Memory B cell (primary cell): Measurements from ENCODE around the gene ACTL8.

Experiments
- ATAC-seq: fragments of 150-1000 bp; cut with Tn5 transposase; 2 replicates; pipeline ENCODE4 v1.10.0; 2021; ENCODE audit warnings: low read depth, mild to moderate bottlenecking, moderate library complexity
- DNase-seq, 2 donors: peaks; one replicate each; pipeline ENCODE4 v3.0.0; 2022; ENCODE audit warnings: low spot score in 2 of 2
- H3K27ac Mint-ChIP-seq: one replicate; pipeline ENCODE4 v1.8.0; 2022; ENCODE audit warnings: mild to moderate bottlenecking, moderate library complexity, mixed read lengths
- H3K27me3 Mint-ChIP-seq: one replicate; pipeline ENCODE4 v1.8.0; 2022; ENCODE audit warnings: mixed read lengths
- H3K36me3 Mint-ChIP-seq: one replicate; pipeline ENCODE4 v1.8.0; 2022; ENCODE audit warnings: mild to moderate bottlenecking, mixed read lengths
- H3K4me1 Mint-ChIP-seq: one replicate; pipeline ENCODE4 v1.8.0; 2022; ENCODE audit warnings: mixed read lengths
- H3K4me3 Mint-ChIP-seq: one replicate; pipeline ENCODE4 v1.8.0; 2022; ENCODE audit warnings: mild to moderate bottlenecking, moderate library complexity, mixed read lengths
- H3K9me3 Mint-ChIP-seq: one replicate; pipeline ENCODE4 v1.8.0; 2022; ENCODE audit warnings: mixed read lengths

The ACTL8 gene

DNA sequence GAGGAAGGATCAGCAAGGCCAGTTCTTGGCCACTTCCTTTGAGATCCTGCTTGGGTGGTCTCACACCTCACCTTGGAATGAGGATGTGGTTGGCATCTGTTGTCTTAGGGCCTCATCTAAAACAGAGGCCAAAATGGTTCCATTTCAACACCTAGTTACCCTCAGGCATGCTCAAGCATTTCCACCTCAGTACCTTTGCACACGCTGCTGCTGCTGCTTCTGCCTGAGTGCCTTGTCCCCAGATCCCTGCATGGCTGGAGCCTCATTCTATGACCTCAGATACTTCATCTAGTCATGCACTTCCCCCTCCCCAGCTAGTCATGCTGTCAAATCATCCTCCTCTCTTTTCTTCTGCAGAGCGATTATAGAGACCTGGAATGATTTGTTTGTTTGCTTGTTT lies 86.8 kb downstream of the ACTL8 start:
- H3K9me3 Mint-ChIP-seq = no peaks in the 10 kb centered on the region
- no peaks in the 10 kb centered on the region for H3K36me3 Mint-ChIP-seq
- no peaks in the 10 kb centered on the region for H3K4me1 Mint-ChIP-seq
- peaks cover 21% of the 10 kb centered on the region for H3K27me3 Mint-ChIP-seq
- H3K4me3 Mint-ChIP-seq = no peak overlapping the region
- ATAC-seq (no peak), DNase-seq (no peak)
- no peak overlapping the region for H3K27ac Mint-ChIP-seq

DNA sequence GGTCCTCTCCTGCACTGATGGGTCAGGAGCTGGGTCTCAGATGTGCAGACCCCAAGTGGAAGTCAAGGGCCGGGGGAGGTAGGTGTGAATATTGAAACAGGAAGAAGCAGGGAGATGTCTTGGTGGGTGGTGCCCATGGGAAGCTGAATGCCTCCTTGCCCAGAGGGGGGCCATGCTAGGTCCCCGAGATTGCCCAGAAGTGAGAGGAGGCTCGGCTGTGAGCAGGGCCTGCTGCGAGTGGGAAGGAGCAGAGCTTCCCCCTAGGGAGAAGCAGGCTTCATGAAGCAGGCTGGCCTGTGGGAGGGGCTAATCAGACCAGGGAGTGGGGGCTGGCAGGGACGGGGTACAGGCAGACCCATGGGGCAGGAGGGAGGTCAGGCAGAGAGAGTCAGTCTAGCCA lies 87.6 kb downstream of the ACTL8 start:
- Mint-ChIP-seq H3K4me1 (no peaks in the 10 kb centered on the region), H3K36me3 (no peaks in the 10 kb centered on the region), H3K27ac (no peak overlapping the region), H3K27me3 (peaks cover 21% of the 10 kb centered on the region), H3K4me3 (no peak overlapping the region), H3K9me3 (peaks cover under 1% of the 10 kb centered on the region)
- no peak for DNase-seq
- ATAC-seq = no peak

DNA sequence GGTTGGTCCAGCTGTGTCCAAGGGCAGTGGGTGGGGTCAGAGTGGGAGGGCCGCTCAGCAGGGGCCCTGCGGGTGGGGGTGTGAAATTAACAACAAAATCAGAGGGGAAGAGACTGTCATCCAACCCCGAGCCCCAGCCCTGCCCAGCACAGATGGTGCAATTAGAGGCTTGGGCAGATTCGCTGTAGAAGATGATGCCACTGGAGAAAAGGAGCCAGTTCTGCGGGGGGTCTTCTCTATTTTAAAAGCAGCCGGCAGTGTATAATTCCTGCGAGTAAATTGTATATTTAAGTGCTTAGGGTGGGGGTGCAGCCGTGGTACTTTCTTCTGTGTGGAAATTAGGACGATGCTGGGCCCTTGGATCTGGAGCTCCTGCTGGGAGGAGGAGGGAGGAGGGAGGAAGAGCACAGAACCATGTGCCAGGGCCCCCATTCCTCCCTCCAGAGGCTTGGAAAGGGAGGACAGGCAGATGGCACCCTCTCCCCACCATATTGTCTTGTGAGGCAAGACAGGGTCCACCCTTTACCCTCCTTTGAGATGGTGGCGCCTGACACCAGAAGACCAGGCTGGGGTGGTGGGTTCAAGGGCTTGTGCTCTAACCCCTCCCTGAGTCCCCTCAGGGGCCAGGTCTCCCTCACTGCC lies 89.2 kb downstream of the ACTL8 start:
- Mint-ChIP-seq H3K27ac (no peak overlapping the region), H3K9me3 (peaks cover 3% of the 10 kb centered on the region), H3K36me3 (no peaks in the 10 kb centered on the region), H3K27me3 (peaks cover 23% of the 10 kb centered on the region), H3K4me1 (no peaks in the 10 kb centered on the region), H3K4me3 (no peak overlapping the region)
- ATAC-seq (no peak), DNase-seq (no peak)

DNA sequence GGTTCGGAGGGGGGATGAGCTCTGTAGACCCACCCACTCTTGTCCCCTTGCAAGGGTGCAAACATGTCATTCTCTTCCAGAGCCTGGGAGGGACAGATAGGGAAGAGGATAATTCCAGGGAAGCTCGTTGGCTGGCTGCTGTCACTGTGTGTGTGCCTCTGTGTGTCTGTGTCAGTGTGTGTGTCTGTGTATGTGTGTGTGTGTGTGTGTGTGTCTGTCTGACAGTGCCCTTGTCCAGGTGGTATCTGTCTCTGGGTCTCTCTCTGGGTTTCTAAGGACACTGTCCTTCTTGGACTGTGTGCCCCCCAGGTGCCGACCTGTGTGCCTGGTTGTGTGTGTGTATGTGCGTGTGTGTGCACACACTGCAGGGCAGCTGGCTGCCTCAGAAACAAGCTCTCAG lies 90.5 kb downstream of the ACTL8 start:
- H3K27ac Mint-ChIP-seq = no peak overlapping the region
- no peaks in the 10 kb centered on the region for H3K4me1 Mint-ChIP-seq

DNA sequence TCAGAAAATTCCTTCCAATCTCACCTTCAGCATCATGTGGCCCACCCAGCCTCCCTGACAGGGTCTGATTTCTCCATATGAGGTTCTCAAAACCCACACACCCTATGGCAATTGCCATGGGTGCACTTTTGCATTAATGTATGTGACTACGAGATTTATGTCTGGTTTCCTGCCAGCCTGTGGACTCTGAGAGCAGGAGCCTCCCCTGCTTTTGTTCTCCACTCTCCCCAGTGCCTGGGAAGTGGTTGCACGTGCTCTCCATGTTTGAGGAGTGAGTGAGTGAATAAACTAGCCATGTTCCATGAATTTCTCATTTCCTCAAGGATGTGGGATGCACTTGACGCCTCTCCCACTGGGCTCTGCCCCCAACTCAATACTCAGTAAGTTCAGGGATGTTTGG lies 91.2 kb downstream of the ACTL8 start:
- Mint-ChIP-seq H3K4me3 (no peak overlapping the region), H3K4me1 (no peaks in the 10 kb centered on the region), H3K27ac (no peak overlapping the region), H3K27me3 (peaks cover 23% of the 10 kb centered on the region), H3K9me3 (peaks cover 3% of the 10 kb centered on the region), H3K36me3 (peaks cover 2% of the 10 kb centered on the region)
- DNase-seq (no peak), ATAC-seq (no peak)

More for the DNA sequence above, 90.5 kb downstream of the ACTL8 start:
- H3K27me3 Mint-ChIP-seq = peaks cover 25% of the 10 kb centered on the region
- DNase-seq (no peak), ATAC-seq (no peak)
- H3K4me3 Mint-ChIP-seq = no peak overlapping the region
- H3K36me3 Mint-ChIP-seq = peaks cover 2% of the 10 kb centered on the region
- H3K9me3 Mint-ChIP-seq = peaks cover 3% of the 10 kb centered on the region

DNA sequence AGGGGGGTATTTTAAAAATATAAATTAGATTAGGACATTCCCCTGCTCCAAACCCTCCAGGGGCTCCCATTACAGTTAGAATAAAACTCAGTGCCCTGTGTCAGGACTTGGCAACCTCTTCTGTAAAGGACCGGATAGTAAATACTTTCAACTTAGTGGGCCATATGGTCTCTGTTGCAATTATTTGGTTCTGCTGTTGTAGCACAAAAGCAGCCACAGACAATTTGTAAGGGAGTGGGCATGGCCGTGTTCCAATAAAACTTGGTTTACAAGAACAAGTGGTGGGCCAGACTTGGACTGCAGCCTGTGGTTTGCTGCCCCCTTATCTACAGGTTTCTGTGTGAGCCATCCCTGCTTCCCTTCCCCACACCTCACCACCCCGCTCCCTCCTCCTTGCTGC lies 92.0 kb downstream of the ACTL8 start:
- H3K4me1 Mint-ChIP-seq = no peaks in the 10 kb centered on the region
- H3K9me3 Mint-ChIP-seq = peaks cover 3% of the 10 kb centered on the region
- H3K27me3 Mint-ChIP-seq = peaks cover 20% of the 10 kb centered on the region
- no peak overlapping the region for H3K4me3 Mint-ChIP-seq
- H3K27ac Mint-ChIP-seq = no peak overlapping the region
- DNase-seq (no peak), ATAC-seq (no peak)
- peaks cover 2% of the 10 kb centered on the region for H3K36me3 Mint-ChIP-seq

DNA sequence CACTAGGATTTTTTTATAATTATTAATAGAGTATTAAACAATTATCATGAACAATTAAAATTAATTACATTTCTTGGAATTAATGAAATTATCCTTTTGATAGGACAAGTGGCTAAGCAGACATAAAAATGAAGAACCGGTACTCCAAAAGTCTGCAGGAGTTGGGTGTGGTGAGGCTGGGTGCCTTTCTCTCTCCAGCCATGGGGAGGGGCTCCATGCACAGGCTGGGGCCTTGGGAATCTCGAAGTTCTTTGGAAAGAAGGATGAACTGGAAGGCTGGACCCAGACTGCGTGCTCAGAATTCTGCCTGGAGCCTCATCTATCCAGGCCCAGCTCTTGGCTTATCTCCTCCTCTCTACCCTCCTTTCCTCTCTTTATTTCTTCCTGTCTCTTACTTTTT lies 94.1 kb downstream of the ACTL8 start:
- no peak overlapping the region for H3K27ac Mint-ChIP-seq
- peaks cover 10% of the 10 kb centered on the region for H3K27me3 Mint-ChIP-seq
- DNase-seq (no peak), ATAC-seq (no peak)
- H3K4me1 Mint-ChIP-seq = no peaks in the 10 kb centered on the region
- peaks cover 2% of the 10 kb centered on the region for H3K36me3 Mint-ChIP-seq
- H3K9me3 Mint-ChIP-seq = peaks cover 3% of the 10 kb centered on the region
- no peak overlapping the region for H3K4me3 Mint-ChIP-seq

DNA sequence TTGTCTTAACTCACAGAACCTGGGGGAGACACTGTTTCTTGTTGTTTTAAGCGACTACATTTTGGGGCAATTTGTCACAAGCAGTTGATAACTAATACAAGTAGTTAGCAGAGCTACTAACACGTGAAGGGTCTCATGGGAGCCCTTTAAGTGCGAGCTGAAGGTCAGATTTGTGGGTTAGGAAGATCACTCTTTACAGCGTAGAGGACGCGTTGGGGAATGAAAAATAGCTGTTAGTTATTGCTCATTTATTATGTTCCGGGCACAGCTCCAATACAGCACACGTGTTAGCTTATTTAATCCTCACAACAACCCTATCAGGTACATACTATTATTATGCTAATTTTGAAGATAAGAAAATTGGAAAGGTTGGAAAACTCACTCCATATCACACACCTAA lies 95.9 kb downstream of the ACTL8 start:
- H3K27ac Mint-ChIP-seq = no peak overlapping the region

DNA sequence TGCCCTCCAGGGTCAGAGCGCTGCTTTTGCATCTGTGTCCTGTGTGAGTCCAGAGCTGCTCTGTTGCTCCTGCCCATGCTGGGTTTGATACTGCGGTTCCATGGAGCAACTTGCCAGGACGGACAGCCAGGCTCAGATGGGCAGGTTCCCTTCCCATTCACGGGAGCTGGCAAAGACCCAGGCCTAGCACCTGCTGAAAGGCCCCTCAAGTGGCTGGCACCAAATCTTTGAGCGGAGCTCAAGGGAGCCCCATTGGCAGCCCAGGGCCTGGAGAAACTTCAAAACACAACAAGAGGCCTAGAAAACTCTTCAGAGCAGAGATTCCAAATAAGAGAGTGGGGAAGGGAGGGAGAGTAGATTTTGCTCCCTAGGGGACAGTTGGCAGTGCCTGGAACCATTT lies 97.2 kb downstream of the ACTL8 start:
- H3K4me1 Mint-ChIP-seq = no peaks in the 10 kb centered on the region
- no peak for ATAC-seq
- H3K9me3 Mint-ChIP-seq = peaks cover 3% of the 10 kb centered on the region
- H3K27me3 Mint-ChIP-seq = peaks cover 4% of the 10 kb centered on the region
- no peak for DNase-seq
- H3K27ac Mint-ChIP-seq = no peak overlapping the region
- H3K36me3 Mint-ChIP-seq = peaks cover 2% of the 10 kb centered on the region
- no peak overlapping the region for H3K4me3 Mint-ChIP-seq

More for the DNA sequence above, 95.9 kb downstream of the ACTL8 start:
- H3K36me3 Mint-ChIP-seq = peaks cover 2% of the 10 kb centered on the region
- peaks cover 10% of the 10 kb centered on the region for H3K27me3 Mint-ChIP-seq
- H3K4me1 Mint-ChIP-seq = no peaks in the 10 kb centered on the region
- peaks cover 3% of the 10 kb centered on the region for H3K9me3 Mint-ChIP-seq
- H3K4me3 Mint-ChIP-seq = no peak overlapping the region
- ATAC-seq (no peak), DNase-seq (no peak)

DNA sequence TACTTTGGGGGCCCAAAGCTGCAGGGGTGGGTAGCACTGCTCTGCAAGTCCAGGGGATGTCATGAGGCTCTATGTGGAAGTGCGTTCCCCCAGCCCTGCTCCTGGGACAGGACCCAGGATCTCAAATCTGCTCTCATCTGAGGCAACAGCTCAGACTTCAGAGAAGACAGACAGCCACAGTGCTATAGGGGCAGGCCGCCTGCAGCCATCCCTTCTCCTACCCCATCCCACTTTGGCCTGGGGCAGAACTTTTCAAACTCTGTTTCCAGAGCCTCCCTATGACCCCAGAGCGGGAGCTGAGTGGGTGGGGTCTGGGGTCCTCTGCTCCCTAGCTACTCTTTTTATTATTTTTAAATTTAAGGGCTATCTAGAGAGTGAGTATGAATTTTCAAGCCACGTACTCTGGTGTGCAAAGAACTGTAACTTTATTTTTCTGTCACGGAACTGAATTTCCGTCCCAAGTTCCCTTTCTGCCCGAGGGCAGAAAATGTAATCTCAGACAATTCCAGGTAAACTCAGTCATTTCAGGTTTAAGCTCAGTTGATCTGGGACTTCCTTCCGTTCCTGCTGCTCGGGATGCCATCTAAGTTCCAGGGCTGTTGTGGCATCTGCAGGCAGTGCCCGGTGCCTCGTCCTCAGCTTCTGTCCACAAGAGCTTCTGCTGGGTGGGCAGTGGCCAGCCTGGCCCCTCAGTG lies 98.3 kb downstream of the ACTL8 start:
- H3K4me1 Mint-ChIP-seq = no peaks in the 10 kb centered on the region
- H3K27ac Mint-ChIP-seq = no peak overlapping the region
- ATAC-seq (no peak), DNase-seq (no peak)
- H3K27me3 Mint-ChIP-seq = peaks cover 3% of the 10 kb centered on the region
- no peaks in the 10 kb centered on the region for H3K9me3 Mint-ChIP-seq
- H3K36me3 Mint-ChIP-seq = peaks cover 2% of the 10 kb centered on the region
- H3K4me3 Mint-ChIP-seq = no peak overlapping the region

DNA sequence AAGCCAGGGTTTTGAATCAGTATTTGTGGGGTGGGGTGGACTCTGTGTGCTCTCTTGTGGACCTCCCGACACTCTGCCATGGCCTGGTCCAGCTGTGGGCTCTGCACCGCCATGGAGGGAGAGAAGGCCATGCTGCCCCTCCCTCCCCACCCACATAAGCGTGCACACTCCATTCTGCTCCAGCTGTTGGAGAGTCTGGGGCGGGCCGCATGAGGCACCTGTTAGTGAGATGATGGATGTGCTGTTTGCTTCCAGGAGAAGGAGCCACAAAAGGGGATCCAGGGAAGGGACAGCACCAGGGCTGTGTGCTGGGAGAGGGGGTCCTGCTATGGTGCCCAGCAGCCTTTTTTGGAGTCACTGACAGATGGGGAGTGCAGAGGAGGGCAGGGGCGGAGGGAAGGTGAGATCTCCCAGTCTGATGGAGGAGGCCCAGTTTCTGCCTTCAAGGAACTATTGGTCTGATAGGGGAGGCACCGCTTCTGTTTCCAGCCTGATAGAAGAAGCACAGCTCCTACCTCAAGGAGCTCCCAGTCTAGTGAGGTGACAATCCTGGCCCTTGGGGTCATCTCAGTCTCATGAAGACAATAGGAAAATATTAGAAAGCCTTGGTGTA lies 101.5 kb downstream of the ACTL8 start:
- no peak overlapping the region for H3K27ac Mint-ChIP-seq
- peaks cover 4% of the 10 kb centered on the region for H3K9me3 Mint-ChIP-seq
- H3K27me3 Mint-ChIP-seq = peaks cover 8% of the 10 kb centered on the region
- no peaks in the 10 kb centered on the region for H3K36me3 Mint-ChIP-seq
- ATAC-seq = no peak
- DNase-seq = no peak
- H3K4me3 Mint-ChIP-seq = no peak overlapping the region
- H3K4me1 Mint-ChIP-seq = no peaks in the 10 kb centered on the region

DNA sequence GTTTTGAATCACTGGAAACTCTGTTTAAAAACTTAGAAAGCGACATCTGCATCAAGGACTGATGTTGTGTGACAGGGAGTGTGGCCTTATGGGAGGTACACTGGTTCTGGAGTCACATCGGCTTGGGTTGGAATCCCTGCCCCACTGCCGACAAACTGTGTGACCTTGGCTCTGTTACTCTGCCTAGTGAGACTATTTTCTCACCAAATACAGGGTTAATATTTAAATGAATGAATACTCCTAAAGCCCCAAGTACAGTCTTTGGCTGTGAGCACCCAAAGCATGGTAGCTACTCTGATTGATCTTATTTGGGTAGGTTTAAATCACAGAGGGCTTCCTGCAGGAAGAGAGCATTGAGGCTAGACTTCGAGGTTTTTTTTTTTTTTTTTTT lies 102.0 kb downstream of the ACTL8 start:
- no peaks in the 10 kb centered on the region for H3K36me3 Mint-ChIP-seq
- DNase-seq (no peak), ATAC-seq (no peak)
- H3K4me3 Mint-ChIP-seq = no peak overlapping the region
- no peak overlapping the region for H3K27ac Mint-ChIP-seq
- H3K9me3 Mint-ChIP-seq = peaks cover 4% of the 10 kb centered on the region
- H3K4me1 Mint-ChIP-seq = no peaks in the 10 kb centered on the region
- H3K27me3 Mint-ChIP-seq = peaks cover 8% of the 10 kb centered on the region

DNA sequence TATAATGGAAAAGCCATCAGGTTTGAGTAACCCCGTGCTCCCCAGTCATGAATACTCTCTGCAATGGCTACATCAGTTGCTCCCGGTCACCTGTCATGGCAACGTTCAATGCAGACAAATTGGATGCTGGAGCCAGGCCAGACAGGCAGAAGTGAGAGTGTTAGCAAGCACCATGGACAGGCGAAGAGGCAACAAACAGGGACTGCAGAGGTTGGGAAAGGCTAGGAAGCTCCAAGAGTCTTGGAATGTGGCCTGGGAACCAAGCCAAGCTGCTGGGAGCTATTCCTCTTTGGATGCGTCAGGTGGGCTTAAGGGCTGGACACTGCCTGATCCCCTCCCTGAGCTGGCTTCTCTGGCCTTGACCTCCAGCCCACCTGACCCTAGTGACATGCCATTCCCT lies 102.9 kb downstream of the ACTL8 start:
- no peaks in the 10 kb centered on the region for H3K4me1 Mint-ChIP-seq
- DNase-seq (no peak), ATAC-seq (no peak)
- no peaks in the 10 kb centered on the region for H3K36me3 Mint-ChIP-seq
- H3K27me3 Mint-ChIP-seq = peaks cover 8% of the 10 kb centered on the region
- no peak overlapping the region for H3K27ac Mint-ChIP-seq
- H3K9me3 Mint-ChIP-seq = peaks cover 4% of the 10 kb centered on the region
- no peak overlapping the region for H3K4me3 Mint-ChIP-seq

DNA sequence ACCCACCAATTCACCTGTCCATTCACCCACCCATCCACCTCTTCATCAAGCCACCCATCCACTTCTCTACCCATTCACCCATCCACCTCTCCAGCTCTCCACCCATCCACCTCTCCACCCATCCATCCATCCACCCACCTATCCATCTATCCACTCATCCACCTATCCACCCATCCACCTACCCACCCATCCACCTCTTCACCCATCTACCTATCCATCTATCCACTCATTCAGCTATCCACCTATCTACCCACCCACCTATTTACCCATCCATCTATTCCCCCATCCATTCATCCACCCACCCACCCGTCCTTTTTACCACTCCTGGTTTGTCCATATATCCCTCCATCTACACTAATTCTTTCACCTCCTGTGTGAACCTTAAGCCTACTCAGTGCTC lies 105.7 kb downstream of the ACTL8 start:
- Mint-ChIP-seq H3K4me1 (no peaks in the 10 kb centered on the region), H3K36me3 (no peaks in the 10 kb centered on the region), H3K9me3 (peaks cover 4% of the 10 kb centered on the region), H3K4me3 (no peak overlapping the region), H3K27me3 (peaks cover 11% of the 10 kb centered on the region), H3K27ac (no peak overlapping the region)
- no peak for ATAC-seq
- DNase-seq = no peak

DNA sequence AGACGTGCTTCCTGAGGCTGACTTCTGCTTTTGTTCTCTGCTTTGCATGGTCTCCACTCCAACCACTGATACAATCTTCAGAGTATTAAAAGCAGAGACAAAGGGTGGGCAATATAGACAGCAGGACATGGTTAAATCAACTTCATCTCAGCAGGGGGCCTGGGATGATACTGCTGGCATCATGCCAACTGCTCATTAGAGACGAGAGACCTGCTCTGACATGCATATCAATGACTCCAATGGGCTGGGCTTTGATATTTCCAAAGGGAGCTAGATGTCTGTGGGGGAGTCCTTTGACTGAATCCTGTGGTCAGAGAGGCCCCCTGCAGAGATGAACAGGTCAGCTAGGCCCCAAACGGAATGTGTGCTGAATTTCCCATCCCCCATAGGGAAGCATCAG lies 106.6 kb downstream of the ACTL8 start:
- ATAC-seq (no peak), DNase-seq (no peak)
- H3K4me3 Mint-ChIP-seq = no peak overlapping the region
- no peaks in the 10 kb centered on the region for H3K4me1 Mint-ChIP-seq
- H3K9me3 Mint-ChIP-seq = peaks cover 4% of the 10 kb centered on the region
- peak overlapping the region; percentile 45 for H3K27ac Mint-ChIP-seq
- H3K27me3 Mint-ChIP-seq = peaks cover 11% of the 10 kb centered on the region
- H3K36me3 Mint-ChIP-seq = no peaks in the 10 kb centered on the region
